ENCODE results near the gene ARHGAP10. TPM values are rescaled to one million over a fixed set of nuclear protein-coding genes. Genes with fewer than 3 reads are reported as not detected.

Gene ARHGAP10
- total and polyA plus RNA-seq, 10 of the 15 experiments (the other 5 are each of a cell fraction or from before 2014, with no cell fraction given), result 1.3 to 25.8 (median 17.2) TPM

GRCh38 chr4:147730333-147730732 is 1.6 kb upstream of the ARHGAP10 start:
- Histone ChIP-seq H3K4me3 (no peak overlapping the region), H2AFZ (ENCODE audit: control insufficient read depth, low read depth, low read length) (no peak overlapping the region), H3K9ac (ENCODE audit: control insufficient read depth, insufficient read depth, low read length) (no peak overlapping the region), H3K27ac (ENCODE audit: control insufficient read depth, insufficient read depth) (no peak overlapping the region), H3K27me3 (replicated peaks in 1 of 2; ENCODE audit: control insufficient read depth in 2 of 2, insufficient read depth in 2 of 2, low read length in 1 of 2) (no peaks in the 10 kb centered on the region), H3K4me2 (ENCODE audit: control insufficient read depth, insufficient read depth) (no peak overlapping the region), H3K4me1 (ENCODE audit: control insufficient read depth, insufficient read depth, low read length) (peaks cover 5% of the 10 kb centered on the region), H3K9me3 (replicated peaks; ENCODE audit: control insufficient read depth, insufficient read depth, low read length) (no peaks in the 10 kb centered on the region), H4K20me1 (ENCODE audit: control insufficient read depth, insufficient read depth) (no peaks in the 10 kb centered on the region), H3K79me2 (ENCODE audit: control insufficient read depth, insufficient read depth, low read length) (peaks cover 40% of the 10 kb centered on the region), H3K36me3 (ENCODE audit: control insufficient read depth in 2 of 2, insufficient read depth in 2 of 2, low read length in 1 of 2) (no peaks in the 10 kb centered on the region)
- no peak for ATAC-seq
- no peak for DNase-seq (ENCODE audit: low read depth, low spot score)
- ChIA-PET RAD21 (ENCODE audit: unreplicated experiment) (interaction anchor here (1.0 to 4.8 kb wide), 3 partner anchors 64 to 137 kb away, joined by 4 to 50 read pairs (median 9); partner anchors contain the start of gene TMEM184C), CTCF (interaction anchor here (0.8 to 9.1 kb wide), 4 partner anchors 9 to 195 kb away, joined by 3 to 94 read pairs (median 8); no protein-coding TSS in a partner anchor), SMC1A (ENCODE audit: uncharacterized antibody, unreplicated experiment) (interaction anchor here (0.7 to 5.0 kb wide), 5 partner anchors 17 to 137 kb away, joined by 3 to 19 read pairs (median 5); partner anchors contain the start of gene PRMT9), POLR2A (interaction anchor here (1.0 to 3.8 kb wide), 3 partner anchors 9 to 50 kb away, joined by 3 to 17 read pairs (median 4); no protein-coding TSS in a partner anchor)
- BruUV-seq (replicated peaks), result no TSS peak
- no peak for FAIRE-seq
- 66% methylated on average over 4 of the region's 4 CpGs for WGBS (ENCODE audit: insufficient coverage, insufficient replicate concordance, low lambda C conversion rate, missing lambda C conversion rate)
- intact Hi-C loops (cut with micrococcal nuclease; ENCODE audit: unreplicated experiment), result loop anchor here (5.0 kb wide), 1 partner anchor 117 kb away; no protein-coding TSS in a partner anchor
- in situ Hi-C loops (cut with MboI), result no loop called here
- TF ChIP-seq TCF7 (IDR thresholded peaks at IDR 0.05; ENCODE audit: borderline replicate concordance), result no peak
- TF ChIP-seq POLR2AphosphoS5 (IDR thresholded peaks at IDR 0.05; ENCODE audit: low read length), result no peak
- TF ChIP-seq HCFC1 (IDR thresholded peaks at IDR 0.05; ENCODE audit: low read length), result no peak
- TF ChIP-seq ETV6 (conservative IDR thresholded peaks at IDR 0.05 in 1 of 2, IDR thresholded peaks at IDR 0.05 in 1 of 2; ENCODE audit: borderline replicate concordance in 1 of 2, low read depth in 1 of 2), result no peak
- no peak for TF ChIP-seq SREBF1 (IDR thresholded peaks at IDR 0.05; ENCODE audit: low read length)
- TF ChIP-seq GABPA (IDR thresholded peaks at IDR 0.05; ENCODE audit: low read depth), result no peak
- no peak for TF ChIP-seq ZNF592 (IDR thresholded peaks at IDR 0.05)
- no peak for TF ChIP-seq RELA (IDR thresholded peaks at IDR 0.05; ENCODE audit: borderline replicate concordance, partially characterized antibody)
- no peak for TF ChIP-seq ZNF384 (IDR thresholded peaks at IDR 0.05; ENCODE audit: borderline replicate concordance, low read depth, low read length)
- no peak for TF ChIP-seq PKNOX1 (IDR thresholded peaks at IDR 0.05)
- TF ChIP-seq MYC (IDR thresholded peaks at IDR 0.05; ENCODE audit: insufficient read depth, insufficient read length, insufficient replicate concordance, low read length, severe bottlenecking), result no peak
- no peak for TF ChIP-seq IKZF1 (conservative IDR thresholded peaks at IDR 0.05)
- TF ChIP-seq ATF7 (IDR thresholded peaks at IDR 0.05; ENCODE audit: low read depth), result no peak
- TF ChIP-seq ELK1 (IDR thresholded peaks at IDR 0.05; ENCODE audit: low read depth, low read length), result no peak
- TF ChIP-seq TCF3 (IDR thresholded peaks at IDR 0.05; ENCODE audit: borderline replicate concordance, insufficient read depth, low read depth, low read length), result no peak

Measured in GM12878 (cell line).